ENCODE results near the gene CPT1B.
A peak's percentile ranks its signal among the peaks of the same experiment; 100 is the strongest.

The CPT1B gene

GRCh38 chr22:50568626-50569025, 9.6 kb downstream of the CPT1B start:
- DNase-seq: no peak

DNA sequence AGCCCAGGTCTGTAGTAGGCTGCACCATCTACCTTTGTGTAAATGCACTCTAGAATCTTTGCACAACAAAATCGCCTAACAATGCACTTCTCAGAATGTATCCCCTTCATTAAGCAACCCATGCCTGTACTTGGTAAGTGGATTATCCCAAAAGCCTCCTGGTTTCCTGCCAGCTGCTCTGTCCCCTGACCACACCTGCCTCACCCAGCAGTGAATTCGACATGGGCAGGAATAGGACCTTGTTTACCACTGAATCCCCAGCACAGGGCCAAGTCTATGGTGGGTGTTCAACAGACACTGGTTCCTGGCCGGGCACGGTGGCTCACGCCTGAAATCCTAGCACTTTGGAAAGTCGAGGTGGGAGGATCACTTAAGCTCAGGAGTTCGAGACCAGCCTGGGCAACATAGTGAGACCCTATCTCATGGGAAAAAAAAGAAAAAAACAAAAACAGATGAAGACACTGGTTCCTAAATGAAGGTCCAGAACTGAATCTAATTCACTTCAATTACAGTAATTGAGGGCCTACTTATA, 10.4 kb downstream of the CPT1B start:
- DNase-seq: no peak

DNA sequence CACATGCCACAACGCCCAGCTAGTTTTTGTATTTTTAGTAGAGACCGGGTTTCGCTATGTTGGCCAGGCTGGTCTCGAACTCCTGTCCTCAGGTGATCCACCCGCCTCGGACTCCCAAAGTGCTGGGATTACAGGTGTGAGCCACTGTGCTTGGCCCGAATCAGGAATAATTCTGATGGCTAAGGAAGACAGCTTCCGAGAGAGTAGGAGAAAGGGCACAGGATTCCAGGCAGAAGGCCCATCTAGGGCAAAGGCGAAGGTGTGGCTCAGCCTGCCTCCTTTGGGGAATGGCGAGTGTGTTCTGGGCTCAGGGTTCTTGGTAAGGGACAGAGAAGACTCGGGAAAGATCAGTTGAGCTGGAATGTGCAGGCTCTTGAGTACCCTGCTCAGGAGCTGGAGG, 13.9 kb downstream of the CPT1B start:
- no peak for DNase-seq

DNA sequence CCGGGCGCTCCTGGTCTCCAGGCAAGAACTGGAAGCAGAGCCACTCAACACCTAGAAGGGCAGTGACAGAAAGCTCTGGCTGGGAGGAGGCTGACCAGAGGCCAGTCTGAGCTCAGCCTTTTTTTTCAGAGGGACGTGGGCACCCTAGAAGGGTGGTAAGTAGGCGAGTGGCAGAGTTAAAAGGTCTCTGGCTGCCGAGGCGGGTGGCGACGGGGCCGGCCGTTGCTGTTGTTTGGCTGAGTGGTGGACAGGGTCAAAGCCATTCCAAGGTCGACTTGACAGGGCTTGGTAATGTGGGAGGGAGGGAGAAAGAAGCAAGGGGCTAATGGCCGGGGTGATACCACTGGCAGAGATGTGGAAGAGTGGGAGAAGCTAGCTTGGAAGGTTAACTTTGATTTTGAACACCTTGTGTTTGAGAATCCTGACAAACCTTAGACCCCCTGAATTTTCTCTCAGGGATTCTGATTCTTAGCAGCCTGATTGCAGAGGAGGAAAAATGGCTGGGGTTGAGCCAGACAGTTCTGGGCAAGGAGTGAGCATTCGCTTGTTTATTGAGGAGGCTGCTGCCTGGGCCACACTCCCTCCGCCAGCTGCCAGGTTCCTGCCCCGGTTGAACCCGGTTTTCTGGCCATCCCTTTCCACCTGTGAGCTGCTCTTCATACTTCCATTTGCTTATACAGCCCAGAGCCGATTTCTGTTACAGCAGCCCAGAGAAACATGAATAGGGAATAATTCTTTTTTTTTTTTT, 14.6 kb downstream of the CPT1B start:
- DNase-seq: no peak

DNA sequence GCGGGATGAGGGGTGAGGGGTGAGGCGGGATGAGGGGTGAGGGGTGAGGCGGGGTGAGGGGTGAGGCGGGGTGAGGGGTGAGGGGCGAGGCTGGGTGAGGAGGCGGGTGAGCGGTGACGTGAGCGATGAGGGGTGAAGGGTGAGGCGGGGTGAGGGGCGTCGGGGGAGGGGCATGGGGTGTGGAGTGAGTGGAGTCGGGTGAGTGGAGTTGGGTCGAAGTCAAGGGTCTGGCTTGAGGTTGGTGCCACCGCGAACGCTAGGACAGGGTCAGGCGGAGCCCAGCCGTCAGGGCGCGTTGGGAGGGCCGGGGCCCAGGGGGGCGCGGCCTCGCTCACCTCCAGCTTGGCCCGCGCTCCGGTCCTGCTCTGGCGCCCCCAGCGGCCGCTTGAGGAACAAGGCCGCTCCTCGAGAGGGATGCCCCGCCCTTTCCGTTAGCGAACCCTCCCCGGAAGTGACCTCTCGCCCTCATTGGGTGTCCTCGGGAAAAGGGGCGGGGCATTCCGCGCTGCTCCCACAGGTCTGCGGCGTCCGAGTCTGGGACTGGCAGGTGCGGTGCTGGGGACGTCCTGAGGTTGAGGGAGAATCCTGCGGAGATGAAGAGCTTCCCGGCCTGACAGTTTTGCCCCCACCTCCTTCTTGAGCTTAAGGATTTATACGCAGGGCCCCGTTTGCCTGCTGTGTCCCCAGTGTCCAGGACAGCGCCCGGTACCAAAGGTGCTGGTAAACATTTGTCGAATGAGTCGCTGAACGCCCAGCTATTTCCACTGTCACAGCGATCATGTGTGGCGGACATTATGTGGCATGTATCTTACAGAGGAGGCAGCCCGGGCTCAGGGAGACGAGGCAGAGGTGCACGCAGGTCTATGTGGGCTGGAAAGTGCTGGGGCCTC, 15.5 kb downstream of the CPT1B start, which contains the start of gene SYCE3:
Gene SYCE3, minus strand, starts transcription at position 397 of the 890 bp plus-strand sequence. CDS start 6,514 bp downstream, outside the sequence.
- peak; percentile 74 for DNase-seq

GRCh38 chr22:50561401-50562358, 16.5 kb downstream of the CPT1B start:
- DNase-seq: no peak

- DNase-seq: no peak
These were observed 18.2 kb downstream of the CPT1B start for GRCh38 chr22:50560034-50560433.

DNA sequence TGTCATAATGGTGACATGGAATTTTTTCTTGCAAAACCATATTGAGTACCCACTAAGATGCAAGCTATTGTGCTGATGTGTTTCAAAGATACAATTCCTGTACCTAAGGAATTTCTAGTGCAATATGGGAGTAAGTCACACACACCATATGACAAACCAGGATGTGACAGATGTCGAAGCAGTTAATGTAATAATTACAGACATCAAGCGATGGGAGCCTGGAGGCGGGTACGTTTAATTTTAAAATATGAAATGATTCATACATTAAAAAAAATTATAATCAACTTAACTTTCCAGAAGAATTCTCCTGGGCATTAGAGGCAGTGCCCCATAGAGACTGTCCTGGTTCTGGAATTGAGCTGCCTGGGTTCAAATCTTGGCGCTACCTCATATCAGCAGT, 21.5 kb downstream of the CPT1B start:
- no peak for DNase-seq

DNA sequence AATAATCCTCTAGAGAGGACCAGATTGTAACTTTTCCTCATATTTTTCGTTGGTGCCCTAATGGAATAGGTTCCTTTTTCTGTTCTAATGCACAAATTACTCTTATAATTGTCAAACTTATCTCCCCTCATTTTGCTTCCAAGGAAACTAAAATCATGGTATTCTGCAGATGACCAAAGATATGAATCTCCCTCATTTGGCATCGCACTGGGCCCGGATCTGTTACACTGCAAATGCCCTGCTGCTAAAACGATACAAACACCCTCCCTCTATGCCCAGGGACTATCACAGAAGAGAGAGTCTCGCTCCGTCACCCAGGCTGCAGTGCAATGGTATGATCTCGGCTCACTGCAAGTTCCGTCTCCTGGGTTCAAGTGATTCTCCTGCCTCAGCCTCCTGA, 24.9 kb downstream of the CPT1B start:
- no peak for DNase-seq

DNA sequence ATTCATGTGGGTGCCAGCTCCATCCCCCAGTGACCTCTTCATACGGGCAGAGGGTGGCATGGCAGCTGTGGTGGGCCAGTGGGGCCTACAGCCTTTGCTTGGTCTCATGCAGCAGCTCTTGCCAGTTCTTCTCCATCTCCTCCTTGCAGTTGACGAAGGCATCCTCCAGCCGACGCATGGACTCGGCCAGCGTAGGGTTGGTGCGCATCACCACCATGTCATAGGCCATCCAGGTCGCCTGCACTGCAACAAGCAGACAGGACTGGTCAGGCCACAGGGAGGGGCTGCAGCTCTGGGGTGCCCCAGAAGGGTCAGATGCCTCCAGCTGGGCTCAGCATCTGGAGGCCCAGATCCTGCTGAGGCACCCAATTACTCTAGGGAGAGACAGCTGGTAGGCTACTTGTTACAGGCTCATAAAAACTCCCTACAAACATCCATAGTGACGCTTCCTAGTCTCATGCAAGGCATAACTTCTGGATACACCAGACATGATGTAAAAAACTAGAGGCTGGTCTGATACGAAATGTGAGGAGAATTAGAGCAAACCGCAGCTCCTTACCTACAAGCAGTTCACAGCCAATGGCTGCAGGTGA, 27.0 kb downstream of the CPT1B start:
- no peak for DNase-seq

DNA sequence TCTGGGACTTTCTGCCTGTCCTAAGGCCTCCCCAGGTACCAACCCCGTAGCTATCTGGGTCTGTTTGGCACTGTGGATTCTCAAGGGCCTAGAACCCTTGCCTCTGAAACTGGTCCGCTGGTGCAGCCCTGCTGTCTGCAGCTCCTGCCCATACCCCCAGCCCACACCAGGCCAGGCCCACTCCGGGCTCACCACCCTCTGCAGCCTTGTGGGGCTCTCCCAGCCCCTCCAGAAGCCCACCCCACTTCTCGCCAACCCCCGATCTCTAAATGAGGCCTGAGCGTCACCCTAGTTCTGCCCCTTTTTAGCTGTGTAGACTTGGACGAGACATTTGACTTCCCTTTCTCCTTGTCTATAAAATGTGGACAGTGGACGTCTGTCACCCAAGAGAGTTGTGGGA, 27.8 kb downstream of the CPT1B start:
- no peak for DNase-seq

DNA sequence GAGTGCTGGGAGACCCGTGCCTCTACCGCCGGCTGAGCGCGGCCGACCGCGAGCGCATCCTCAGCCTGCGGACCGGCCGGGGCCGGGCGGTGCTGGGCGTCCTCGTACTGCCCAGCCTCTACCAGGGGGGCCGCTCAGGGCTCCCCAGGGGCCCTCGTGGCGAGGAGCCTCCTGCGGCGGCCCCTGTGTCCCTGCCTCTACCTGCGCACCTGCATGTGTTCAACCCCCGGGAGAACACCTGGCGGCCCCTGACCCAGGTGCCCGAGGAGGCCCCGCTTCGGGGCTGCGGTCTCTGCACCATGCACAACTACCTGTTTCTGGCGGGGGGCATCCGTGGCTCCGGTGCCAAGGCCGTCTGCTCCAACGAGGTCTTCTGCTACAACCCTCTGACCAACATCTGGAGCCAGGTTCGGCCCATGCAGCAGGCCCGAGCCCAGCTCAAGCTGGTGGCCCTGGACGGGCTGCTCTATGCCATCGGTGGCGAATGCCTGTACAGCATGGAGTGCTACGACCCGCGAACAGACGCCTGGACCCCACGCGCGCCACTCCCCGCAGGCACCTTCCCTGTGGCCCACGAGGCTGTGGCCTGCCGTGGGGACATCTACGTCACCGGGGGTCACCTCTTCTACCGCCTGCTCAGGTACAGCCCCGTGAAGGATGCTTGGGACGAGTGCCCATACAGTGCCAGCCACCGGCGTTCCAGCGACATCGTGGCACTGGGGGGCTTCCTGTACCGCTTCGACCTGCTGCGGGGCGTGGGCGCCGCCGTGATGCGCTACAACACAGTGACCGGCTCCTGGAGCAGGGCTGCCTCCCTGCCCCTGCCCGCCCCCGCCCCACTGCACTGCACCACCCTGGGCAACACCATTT, 29.1 kb downstream of the CPT1B start:
- DNase-seq: no peak

GRCh38 chr22:50548040-50548920, 29.9 kb downstream of the CPT1B start:
- no peak for DNase-seq

- no peak for DNase-seq
These were observed 30.8 kb downstream of the CPT1B start for GRCh38 chr22:50547263-50547985.

- DNase-seq: no peak
These were observed 31.6 kb downstream of the CPT1B start for GRCh38 chr22:50546326-50547262.

GRCh38 chr22:50545522-50546325, 32.5 kb downstream of the CPT1B start, which contains the start of gene KLHDC7B:
Gene KLHDC7B (plus strand): TSS chr22:50545899. CDS start chr22:50546244, 345 bp downstream.
- no peak for DNase-seq

DNA sequence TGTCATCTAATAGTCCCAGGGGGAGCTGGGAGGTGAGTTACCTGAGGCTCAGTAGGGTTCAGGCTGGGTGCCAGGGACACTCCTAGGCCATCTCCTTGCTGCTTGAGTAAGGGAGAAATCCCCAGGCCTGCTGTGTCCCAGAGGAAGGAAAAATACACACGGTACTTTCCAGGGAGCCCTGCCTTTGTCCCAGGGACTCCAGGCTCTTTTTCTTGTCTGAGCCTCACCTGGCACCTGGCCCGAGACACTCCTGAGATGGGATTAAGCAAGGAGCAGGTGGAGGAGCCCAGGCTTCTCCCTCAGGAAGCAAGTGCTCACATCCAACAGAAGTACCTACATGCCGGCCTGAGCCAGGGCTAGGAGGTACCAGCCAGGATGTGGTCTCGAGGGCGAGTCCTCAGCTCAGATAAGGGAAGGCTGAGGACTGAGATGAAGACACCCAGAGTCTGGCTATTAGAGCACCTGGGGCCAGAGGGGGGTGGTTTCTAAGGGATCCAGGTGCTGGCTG, 33.4 kb downstream of the CPT1B start:
- peak; percentile 58 for DNase-seq

Data from DMS79 treated with DMSO at 0.1 percent for 48 hours (cell line).